Fibroblast of the conjunctiva (primary cell): ENCODE data around the gene RALA.

ENCODE experiments used
- DNase-seq: peaks from one replicate; pipeline ENCODE4 v3.0.0-alpha.2; 2010; ENCODE audit warnings: low read depth

RALA gene

GRCh38 chr7:39613577-39613976 lies 9.8 kb upstream of the RALA start:
- DNase-seq, result no peak

GRCh38 chr7:39614299-39614698 lies 9.1 kb upstream of the RALA start:
- no peak for DNase-seq

- no peak for DNase-seq
Measured at GRCh38 chr7:39615350-39615975, 7.9 kb upstream of the RALA start.

- DNase-seq, result no peak
Measured at GRCh38 chr7:39616138-39616537, 7.2 kb upstream of the RALA start.

GRCh38 chr7:39617005-39617404 lies 6.4 kb upstream of the RALA start:
- no peak for DNase-seq

GRCh38 chr7:39618868-39619267 lies 4.5 kb upstream of the RALA start:
- no peak for DNase-seq

- DNase-seq, result no peak
Measured at GRCh38 chr7:39620486-39620885, 2.9 kb upstream of the RALA start.

GRCh38 chr7:39621261-39621660 lies 2.1 kb upstream of the RALA start:
- DNase-seq, result peak; percentile 47

- DNase-seq, result no peak
Measured at GRCh38 chr7:39621784-39622411, 1.5 kb upstream of the RALA start.

- no peak for DNase-seq
Measured at GRCh38 chr7:39622609-39623008, 763 bp upstream of the RALA start.

- no peak for DNase-seq
Measured at GRCh38 chr7:39623732-39624441, 515 bp downstream of the RALA start.

- peak; percentile 43 for DNase-seq
Measured at GRCh38 chr7:39624442-39624807, 1.1 kb downstream of the RALA start.

GRCh38 chr7:39624935-39625694 lies 1.7 kb downstream of the RALA start:
- peak; percentile 74 for DNase-seq

- DNase-seq, result no peak
Measured at GRCh38 chr7:39631736-39632308, 8.4 kb downstream of the RALA start.

- no peak for DNase-seq
Measured at GRCh38 chr7:39633563-39634477, 10.4 kb downstream of the RALA start.

- DNase-seq, result no peak
Measured at GRCh38 chr7:39634478-39634805, 11.1 kb downstream of the RALA start.

GRCh38 chr7:39637400-39637799 lies 14.0 kb downstream of the RALA start:
- no peak for DNase-seq

GRCh38 chr7:39637963-39638485 lies 14.7 kb downstream of the RALA start:
- DNase-seq, result no peak

GRCh38 chr7:39642896-39643295 lies 19.5 kb downstream of the RALA start:
- no peak for DNase-seq

GRCh38 chr7:39644170-39644569 lies 20.8 kb downstream of the RALA start:
- DNase-seq, result no peak
